SH-SY5Y (cell line): ENCODE results near the gene CHRND.

Source experiments
- GATA2 ChIP-seq: IDR thresholded peaks from 2 replicates; pipeline ENCODE4 v1.6.1; 2011; ENCODE audit warnings: mild to moderate bottlenecking, low read depth, low read length
- GATA3 ChIP-seq: IDR thresholded peaks from 2 replicates; pipeline ENCODE4 v1.6.1; 2011; ENCODE audit warnings: low read depth, mild to moderate bottlenecking, low read length, moderate library complexity

GRCh38 chr2:232551776-232552175, 25.8 kb downstream of the CHRND start:
- TF ChIP-seq GATA3 (no peak), GATA2 (no peak)
